ENCODE data around the gene ZSWIM4.
"Not testable (repeated sequence)": the region's sequence is repeated elsewhere in the genome, so short reads cannot be mapped to it uniquely, and the experiment has no call there.

The ZSWIM4 gene

DNA sequence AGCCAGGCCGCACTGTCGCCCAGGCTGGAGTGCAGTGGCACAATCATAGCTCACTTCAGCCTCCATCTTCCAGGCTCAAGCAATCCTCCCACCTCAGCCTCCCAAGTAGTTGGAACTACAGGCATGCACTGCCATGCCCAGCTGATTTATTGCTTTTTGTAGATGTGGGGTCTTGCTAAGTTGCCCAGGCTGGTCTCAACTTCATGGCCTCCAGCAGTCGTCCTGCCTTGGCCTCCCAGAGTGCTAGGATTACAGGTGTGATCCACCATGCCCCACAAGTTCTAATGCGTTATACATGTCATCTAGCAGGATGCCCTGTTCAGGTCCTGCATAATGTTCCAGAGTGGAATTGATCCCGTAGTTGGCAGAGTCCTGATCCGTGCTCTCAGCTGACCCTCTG lies 16.4 kb upstream of the ZSWIM4 start:
- DNase-seq = no peak

DNA sequence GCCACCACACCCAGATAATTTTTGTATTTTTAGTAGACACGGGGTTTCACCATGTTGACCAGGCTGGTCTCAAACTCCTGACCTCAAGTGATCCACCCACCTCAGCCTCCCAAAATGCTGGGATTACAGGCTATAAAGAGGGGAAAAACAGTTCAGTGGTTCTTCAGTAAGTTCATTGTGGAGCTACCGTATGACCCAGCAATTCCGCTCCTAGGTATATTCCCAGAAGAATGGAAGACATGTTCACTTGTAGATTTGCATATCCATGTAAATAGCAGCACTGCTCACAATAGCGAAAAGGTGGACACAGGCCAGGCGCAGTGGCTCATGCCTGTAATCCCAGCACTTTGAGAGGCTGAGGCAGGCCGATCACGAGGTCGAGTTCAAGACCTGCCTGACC lies 15.4 kb upstream of the ZSWIM4 start:
- not testable (repeated sequence) for DNase-seq

DNA sequence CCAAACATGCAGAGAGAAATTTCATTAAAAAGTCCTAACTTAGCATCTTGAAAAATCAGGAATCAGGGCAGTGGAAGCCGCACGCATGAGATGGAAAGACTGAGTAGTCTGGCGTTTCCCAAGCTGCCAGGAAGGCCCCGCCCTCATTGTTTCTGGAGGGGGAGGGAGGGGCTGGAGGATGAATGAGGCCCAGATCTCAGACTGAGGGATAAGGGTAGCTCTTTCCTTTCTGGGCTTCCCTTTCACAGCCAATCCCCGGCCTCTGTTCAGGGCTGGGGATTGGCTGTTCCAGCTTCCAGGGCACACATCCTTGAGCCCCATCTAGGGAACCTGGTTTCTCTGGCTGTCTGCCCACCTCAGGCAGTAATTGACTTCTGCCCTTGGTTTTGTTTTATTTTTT lies 13.7 kb upstream of the ZSWIM4 start:
- DNase-seq = peak; percentile 91

DNA sequence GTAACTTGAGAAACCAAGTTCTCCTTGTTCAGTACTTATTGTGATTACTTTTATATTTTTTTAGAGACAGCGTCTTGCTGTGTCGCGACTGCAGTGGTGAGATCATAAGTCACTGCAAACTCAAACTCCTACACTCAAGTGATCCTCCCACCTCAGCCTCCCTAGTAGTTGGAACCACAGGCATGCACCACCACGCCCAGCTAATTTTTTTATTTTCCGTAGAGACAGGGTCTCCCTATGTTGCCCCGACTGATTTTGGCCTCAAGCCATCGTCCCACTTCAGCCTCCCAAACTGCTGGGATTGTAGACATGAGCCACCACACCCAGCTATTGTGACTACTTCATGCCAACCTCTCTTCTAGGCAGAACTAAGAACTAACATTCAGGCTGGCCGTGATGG lies 12.7 kb upstream of the ZSWIM4 start:
- no peak for DNase-seq

DNA sequence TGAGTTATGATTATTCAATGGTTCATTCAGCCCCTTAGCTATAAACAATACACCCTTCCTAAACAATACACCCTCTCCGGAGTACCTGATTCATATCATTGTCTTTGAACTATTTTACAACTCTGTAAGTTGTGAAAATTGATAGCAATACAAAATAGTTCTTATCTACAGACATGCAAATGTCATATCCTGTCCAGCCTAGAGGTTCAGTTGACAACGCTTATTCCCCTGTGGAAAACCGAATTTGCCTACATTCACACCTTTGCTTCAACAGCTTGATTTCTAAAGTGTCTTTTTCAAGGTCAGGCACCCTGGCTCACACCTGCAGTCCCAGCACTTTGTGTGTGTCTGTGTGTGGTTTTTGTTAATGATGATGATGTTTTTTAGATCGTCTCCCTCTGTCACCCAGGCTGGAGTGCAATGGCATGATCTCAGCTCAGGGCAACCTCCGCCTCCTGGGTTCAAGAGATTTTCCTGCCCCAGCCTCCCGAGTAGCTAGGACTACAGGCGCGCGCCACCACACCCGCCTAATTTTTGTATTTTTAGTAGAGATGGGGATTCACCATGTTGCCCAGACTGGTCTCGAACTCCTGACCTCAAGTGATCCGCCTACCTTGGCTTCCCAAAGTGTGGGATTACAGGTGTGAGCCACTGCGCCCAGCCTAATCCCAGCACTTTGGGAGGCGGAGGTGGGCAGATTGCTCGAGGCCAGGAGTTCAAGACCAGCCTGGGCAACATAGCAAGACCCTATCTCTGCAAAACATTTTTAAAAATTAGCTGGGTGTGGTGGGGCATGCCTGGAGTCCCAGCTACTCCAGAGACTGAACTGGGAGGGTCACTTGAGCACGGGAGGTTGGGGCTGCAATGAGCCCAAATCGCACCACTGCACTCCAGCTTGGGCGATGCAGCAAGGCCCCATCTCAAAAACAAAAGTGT lies 11.4 kb upstream of the ZSWIM4 start:
- no peak for DNase-seq

DNA sequence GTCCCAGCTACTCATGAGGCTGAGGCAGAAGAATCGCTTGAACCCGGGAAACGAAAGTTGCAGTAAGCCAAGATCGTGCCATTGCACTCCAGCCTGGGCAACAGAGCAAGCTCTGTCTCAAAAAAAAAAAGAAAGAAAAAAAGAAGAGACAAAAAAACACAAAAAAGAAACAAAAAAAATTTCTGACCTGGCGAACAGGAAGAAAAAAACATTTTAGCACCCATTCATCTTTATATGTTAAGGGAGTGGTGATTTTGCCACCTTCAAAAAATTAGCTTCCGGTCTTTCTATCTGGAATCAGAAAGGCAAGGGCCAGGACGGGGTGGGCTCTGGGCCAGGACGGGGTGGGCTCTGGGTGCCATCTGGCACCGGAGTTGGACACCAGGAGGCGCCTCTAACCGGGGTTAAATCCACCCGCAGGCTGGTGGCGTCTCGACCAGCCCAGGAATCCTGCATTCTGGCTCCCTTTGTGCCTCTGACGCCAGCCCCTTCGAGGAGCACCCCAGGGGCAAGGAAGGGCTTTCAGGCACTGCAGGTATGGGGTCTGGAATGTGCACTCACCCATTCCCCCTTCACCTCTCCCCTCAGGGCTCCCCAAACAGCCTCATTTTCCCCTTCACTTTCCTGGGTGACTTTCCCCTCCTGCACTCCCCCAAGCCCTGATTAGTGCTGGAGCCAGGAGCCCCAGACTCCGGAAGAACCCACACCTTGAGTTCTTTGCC lies 10.4 kb upstream of the ZSWIM4 start:
- peak; percentile 71 for DNase-seq

DNA sequence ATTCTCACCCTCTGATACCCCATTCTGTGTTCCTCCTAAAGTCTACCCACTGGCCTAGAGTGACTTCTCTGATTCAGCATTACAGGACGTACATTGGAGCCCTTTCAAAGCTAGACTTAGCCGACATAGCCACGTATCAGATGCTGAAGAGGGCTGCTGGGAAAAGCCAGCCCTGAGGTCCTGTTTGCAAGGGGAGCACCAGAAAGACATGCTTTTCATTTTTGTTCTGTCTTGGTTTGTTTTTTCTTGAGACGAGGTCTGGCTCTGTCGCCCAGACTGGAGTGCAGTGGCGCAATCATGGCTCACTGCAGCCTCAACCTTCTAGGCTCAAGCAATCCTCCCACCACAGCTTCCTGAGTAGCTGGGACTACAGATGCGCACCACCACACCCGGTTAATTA lies 6.3 kb upstream of the ZSWIM4 start:
- no peak for DNase-seq

DNA sequence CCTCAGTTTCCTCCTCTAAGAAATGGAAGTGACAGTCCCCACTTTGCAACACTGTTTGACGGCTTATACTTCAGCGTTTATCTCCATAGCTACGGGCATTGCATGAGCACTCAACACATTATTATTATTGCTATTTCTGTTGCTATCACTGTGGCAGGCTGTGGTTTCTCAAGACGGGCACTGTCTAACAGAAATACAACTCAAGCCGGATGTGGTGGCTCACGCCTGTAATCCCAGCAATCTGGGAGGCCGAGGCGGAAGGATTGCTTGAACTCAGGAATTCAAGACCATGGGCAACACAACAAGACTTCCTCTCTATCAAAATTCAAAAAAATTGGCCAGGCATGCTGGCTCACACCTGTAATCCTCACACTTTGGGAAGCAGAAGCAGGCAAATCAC lies 4.9 kb upstream of the ZSWIM4 start:
- no peak for DNase-seq

DNA sequence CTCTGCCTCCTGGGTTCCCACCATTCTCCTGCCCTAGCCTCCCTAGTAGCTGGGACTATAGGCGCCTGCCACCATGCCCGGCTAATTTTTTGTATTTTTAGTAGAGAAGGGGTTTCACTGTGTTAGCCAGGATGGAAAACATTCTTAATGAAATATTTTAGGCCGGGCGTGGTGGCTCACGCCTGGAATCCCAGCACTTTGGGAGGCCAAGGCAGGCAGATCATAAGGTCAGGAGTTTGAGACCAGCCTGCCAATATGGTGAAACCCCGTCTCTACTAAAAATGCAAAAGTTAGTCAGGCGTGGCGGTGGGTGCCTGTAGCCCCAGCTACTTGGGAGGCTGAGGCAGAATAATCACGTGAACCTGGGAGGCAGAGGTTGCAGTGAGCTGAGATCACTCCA lies 1.9 kb upstream of the ZSWIM4 start:
- DNase-seq = not testable (repeated sequence)

DNA sequence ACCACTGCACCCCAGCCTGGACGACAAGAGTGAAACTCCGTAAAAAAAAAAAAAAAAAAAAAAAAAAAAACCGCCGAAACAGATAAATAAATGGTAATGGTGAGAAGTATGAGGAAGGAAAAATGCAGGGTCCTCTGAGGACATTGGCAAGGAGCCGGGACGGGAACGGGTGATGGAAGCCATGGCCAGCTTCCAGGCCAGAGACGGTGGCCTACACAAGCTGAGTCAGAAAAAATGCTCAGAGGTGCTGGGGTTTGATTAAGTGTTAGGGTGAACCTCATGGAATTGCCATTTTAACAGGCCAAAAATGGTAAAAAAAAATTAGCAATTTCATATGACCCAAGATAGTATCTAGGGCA lies 866 bp upstream of the ZSWIM4 start:
- peak; percentile 67 for DNase-seq

DNA sequence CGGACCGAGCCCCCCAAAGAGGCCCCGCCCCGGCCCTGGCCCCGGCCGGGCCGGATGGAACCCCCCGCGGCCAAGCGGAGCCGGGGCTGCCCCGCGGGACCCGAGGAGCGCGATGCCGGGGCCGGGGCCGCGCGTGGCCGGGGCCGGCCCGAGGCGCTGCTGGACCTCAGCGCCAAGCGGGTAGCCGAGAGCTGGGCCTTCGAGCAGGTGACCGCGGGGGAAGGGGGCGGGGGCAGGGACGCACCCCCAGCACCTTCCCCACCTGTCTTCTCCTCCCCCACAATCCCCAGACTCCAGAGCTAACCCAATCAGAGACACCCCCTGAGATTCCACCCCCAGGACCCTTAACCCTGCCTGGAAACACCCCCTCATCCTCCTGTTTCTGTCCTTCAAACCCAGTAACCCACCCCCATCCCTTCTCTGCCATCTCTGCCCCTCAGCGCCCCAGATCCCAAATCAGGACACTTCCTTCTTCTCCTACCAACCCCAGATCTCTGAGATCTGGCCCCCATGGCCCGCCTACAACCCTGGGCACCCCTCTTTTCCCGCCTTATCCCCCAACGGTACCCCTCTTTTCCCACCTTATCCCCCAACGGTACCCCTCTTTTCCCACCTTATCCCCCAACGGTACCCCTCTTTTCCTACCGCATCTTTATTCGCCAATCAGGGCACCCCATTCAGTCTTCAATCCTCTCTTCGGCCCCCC lies 505 bp downstream of the ZSWIM4 start:
- peak; percentile 47 for DNase-seq

DNA sequence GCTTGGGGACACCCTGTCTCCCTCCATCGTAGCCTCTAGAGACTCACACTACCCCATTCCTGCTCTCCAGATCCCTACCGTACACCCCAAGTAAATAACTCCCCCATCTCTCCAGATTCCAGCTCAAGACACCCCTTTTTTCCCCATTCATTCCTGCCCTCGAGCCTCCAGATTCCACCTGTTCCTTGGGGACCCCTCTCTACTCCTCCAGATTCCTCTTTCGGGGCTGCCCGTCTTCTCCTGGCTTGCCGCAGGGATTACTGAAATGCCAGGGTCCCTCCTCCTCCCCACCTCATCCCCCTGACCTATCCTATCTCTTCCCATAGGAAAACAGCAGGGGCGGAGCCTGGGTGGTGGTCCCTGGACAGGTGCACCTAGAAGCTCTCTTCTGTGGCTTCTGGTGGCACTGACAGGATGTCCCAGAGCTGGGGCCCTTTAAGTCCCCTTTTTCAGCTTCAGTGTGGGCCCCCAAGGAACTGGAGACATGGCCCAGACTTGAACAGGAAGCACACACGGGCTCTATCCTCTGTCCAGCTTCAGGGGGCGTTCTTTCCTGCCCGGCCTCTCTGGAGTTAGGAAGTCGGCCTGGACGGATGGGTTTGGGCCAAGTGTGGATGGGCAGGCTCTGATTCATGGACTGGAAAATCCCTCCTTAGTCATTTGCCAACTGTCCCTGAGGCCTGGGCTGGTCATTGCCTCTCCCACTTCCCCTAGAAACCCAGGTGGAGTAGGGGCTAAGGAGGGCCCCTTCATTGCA lies 1.2 kb downstream of the ZSWIM4 start:
- peak; percentile 69 for DNase-seq

DNA sequence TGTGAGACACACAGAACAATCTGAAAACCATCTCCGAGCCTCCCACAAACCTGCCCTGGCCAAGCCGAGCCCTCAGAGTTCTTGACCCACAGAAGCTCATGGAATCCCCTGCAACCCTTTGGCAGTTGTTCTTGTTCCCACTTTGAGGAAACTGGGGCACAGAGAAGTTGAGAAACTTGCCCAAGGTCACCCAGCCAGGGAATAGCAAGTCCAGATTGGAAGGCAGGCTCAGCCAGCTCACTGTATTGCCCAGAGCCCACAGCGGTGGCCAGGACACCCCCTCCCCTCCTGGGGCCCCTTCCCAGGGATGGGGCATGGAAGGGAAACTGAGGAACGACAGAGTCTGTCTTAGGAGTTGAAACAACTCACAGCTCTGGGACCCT lies 1.8 kb downstream of the ZSWIM4 start:
- DNase-seq = no peak

DNA sequence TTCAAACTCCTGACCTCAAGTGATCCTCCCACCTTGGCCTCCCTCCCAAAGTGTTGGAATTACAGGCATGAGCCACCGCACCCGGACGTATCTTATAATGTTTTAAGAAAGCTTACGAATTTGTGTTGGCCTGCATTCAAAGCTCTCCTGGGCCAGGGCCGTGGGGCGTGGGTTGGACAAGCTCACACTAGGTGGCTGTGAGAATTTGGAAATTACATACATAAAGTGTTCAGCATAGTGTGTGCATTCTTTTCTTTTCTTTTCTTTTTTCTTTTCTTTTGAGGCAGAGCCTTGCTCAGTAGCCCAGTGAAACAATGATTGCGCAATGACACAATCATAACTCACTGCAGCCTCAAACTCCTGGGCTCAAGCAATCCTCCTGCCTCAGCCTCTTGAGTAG lies 2.6 kb downstream of the ZSWIM4 start:
- DNase-seq = no peak

DNA sequence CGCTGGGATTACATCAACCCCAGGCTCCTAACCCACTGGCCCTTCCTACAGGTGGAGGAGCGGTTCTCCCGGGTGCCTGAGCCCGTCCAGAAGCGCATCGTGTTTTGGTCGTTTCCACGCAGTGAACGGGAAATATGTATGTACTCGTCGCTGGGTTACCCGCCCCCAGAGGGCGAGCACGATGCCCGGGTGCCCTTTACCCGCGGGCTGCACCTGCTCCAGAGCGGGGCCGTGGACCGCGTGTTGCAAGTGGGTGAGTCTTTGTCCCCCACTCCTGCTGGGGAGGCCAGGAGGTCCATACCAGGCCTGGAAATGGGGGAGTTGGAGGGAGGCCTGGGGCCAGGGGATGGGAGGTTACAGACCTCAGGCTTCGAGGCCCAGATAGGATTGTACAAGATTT lies 4.4 kb downstream of the ZSWIM4 start:
- DNase-seq = no peak

DNA sequence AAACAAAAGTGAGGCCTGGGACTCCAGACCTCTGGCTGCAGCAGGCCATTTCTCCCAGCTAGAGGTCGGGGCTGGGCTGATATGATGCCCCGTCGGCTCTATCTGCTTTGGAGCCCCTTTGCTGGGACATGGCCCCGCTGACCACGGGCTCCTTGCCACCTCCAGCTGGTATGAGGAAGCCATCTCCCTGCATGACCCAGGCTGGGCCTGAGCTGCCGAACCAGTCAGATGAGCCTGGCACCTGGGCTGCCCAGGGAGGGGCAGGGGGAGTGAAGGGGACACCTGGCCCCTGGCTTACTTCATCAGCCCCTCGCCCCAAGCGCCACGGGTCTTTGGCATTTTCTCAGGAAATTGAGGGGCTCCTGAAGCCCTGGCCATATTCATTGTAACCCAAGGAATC lies 7.8 kb downstream of the ZSWIM4 start:
- no peak for DNase-seq

DNA sequence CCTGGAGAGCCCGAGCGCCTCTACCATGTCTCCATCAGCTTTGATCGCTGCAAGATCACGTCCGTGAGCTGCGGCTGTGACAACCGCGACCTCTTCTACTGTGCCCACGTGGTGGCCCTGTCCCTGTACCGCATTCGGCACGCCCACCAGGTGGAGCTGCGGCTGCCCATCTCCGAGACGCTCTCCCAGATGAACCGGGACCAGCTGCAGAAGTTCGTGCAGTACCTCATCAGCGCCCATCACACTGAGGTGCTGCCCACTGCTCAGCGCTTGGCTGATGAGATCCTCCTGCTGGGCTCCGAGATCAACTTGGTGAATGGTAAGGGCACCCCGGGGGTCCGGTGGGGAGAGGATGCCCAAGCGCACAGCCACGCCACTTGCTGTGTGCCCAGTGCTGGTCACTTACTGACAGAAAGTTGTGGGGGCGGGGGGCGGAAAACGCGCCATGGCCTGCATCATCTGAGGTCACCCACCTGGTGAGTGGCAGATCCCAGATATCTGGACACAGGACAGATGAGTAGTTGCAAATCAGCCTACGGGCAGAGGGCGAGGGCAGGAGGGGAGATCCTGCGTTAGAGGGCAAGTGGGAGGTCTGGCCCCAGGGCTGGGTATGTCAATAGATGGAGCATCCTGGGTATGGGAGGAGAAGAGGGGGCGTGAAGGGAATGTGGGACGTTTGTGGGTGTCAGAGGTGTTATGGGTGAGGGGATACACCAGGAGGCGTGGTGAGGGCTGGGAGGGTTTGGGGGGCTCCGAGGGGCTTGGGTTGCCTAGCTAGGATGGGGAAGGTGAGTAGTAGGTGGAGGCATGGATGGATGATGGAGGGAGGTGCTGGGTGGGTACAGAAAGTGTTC lies 9.8 kb downstream of the ZSWIM4 start:
- no peak for DNase-seq

DNA sequence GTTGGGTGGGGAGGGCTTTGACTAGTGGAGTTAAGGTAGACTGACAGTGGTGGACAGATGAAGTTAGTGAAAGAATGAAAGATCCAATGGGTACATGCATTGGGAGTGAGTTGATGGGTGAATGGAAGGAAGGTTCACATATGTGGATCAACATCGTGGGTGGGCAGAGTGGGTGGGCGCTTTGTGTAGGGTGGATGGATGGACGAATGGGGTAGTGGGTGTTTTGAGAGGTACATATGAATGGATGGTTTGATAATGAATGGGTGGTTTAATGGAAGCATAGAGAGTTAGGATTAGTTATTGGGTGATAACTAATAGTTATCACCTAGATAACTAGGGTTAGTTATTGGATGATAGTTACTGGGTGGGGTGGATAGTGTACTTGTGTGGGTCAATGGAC lies 11.5 kb downstream of the ZSWIM4 start:
- no peak for DNase-seq

DNA sequence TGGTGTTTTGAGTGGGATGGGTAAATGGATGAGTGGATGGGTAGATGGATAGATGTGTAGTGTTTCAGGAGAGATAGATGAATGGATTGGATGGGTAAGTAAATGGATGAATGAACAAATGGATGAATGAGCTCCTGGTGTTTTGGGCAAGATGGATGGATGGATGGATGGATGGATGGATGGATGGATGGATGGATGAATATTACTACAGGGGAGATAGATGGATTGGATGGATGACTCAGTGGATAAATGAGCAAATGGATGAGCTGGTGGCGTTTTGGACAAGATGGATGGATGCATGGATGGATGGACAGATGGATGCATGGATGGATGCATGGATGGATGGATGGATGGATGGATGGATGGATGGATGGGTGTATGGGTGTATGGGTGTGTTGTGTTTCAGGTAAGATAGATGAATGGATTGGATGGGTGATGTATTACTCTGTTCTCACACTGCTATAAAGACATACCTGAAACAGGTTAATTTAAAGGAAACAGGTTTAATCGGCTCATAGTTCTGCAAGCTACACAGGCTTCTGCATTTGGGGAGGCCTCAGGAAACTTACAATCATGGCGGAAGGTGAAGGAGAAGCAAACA lies 12.3 kb downstream of the ZSWIM4 start:
- DNase-seq = no peak

DNA sequence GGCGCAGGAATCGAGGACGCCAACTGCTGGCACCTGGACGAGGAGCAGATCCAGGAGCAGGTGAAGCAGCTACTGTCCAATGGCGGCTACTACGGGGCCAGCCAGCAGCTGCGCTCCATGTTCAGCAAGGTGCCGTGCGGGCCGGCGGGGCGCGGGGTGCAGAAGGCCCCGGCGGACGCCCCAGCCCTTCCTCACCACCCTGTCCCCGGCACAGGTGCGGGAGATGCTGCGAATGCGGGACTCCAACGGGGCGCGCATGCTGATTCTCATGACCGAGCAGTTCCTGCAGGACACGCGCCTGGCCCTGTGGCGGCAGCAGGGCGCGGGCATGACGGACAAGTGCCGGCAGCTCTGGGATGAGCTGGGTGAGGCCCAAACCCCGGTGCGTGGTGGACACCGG lies 13.6 kb downstream of the ZSWIM4 start:
- no peak for DNase-seq

DNA sequence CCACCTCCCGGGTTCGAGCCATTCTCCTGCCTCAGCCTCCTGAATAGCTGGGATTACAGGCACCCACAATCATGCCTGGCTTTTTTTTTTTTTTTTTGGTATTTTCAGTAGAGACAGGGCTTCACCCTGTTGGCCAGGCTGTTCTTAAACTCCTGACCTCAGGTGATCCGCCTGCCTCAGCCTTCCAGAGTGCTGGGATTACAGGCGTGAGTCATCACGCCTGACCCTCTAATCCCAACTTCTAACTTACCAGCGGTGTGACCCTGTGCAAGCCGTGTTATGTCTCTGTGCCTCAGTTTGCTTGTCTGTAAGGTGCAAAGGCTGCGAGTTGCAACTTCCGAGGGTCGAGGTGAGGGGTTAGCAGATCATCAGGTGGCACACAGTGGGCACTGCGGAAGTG lies 17.3 kb downstream of the ZSWIM4 start:
- no peak for DNase-seq

DNA sequence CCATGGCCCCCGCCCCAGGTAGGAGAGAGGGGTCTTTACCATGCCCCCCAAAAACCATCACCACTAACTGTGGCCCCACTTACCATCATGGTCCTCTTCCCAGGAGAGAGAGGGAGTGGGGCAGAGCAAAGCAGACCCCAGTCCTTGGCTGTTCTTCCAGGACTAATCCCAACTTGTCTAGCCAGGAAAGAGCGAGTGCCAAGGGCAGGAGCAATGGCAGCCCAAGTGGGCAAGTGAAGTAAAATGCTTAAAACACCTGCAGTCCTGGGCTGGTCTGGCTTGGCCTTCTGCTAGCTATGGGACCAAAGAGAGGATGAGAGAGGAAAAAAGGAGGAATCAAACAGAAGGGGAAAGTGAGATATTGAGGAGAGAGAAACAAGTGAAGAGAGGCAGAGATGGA lies 17.9 kb downstream of the ZSWIM4 start:
- DNase-seq = no peak
